BJ (cell line): ENCODE measurements around the gene ALDH3A2. TPM values are rescaled to one million over a fixed set of nuclear protein-coding genes. Genes with fewer than 3 reads are reported as not detected.

Source experiments
- CTCF ChIA-PET: fragments of 350-600 bp; formaldehyde crosslinking; extraction: SDS; loops from one replicate; lab custom pipeline; 2021; ENCODE audit warnings: antibody characterized with exemption, inconsistent platforms; lab: Yijun Ruan, JAX
- POLR2A ChIA-PET: fragments of 300-600 bp; sonication (Branson Sonifier 250); formaldehyde crosslinking; extraction: SDS; loops from one replicate; lab custom pipeline; 2021; ENCODE audit warnings: antibody characterized with exemption; lab: Charles Lee
- DNase-seq: peaks from one replicate; pipeline ENCODE4 v3.0.0-alpha.2; 2011; ENCODE audit warnings: low read depth
- H3K27me3 ChIP-seq: 2 replicates; pipeline ENCODE4 v1.6.0; 2011; ENCODE audit warnings: low read length; ENCODE audit not compliant: control insufficient read depth, insufficient read depth
- H3K36me3 ChIP-seq: 2 replicates; pipeline ENCODE4 v1.5.1; 2011; ENCODE audit warnings: low read length; ENCODE audit not compliant: control insufficient read depth, insufficient read depth
- H3K4me3 ChIP-seq: 2 replicates; pipeline ENCODE4 v1.5.1; 2011; ENCODE audit warnings: low read depth, mild to moderate bottlenecking, control low read depth, low read length
- CTCF ChIP-seq: IDR thresholded peaks from 2 replicates; pipeline ENCODE4 v1.5.1; 2011; ENCODE audit warnings: low read depth, mild to moderate bottlenecking, control low read depth, inconsistent platforms, low read length, moderate library complexity; ENCODE audit not compliant: insufficient read depth
- polyA plus RNA-seq: library from polyadenylated mRNA; depleted of rRNA; stranded (reverse); fragments of >200 nt; gene quantifications from 2 replicates; pipeline ENCODE4 v1.2.3, GENCODE V29; 2011

The ALDH3A2 gene
- polyA plus RNA-seq, 1 experiment: 10.2 TPM

- Histone ChIP-seq H3K4me3 (no peak overlapping the region), H3K27me3 (peaks cover 2% of the 10 kb centered on the region), H3K36me3 (no peaks in the 10 kb centered on the region)
- TF ChIP-seq CTCF: no peak
- no peak for DNase-seq
- ChIA-PET CTCF (no interaction called here), POLR2A (no interaction called here)
These were observed 30.5 kb upstream of the ALDH3A2 start for GRCh38 chr17:19618015-19618414.

GRCh38 chr17:19619705-19620325 lies 28.7 kb upstream of the ALDH3A2 start:
- CTCF ChIA-PET: no interaction called here

GRCh38 chr17:19621697-19622096 lies 26.9 kb upstream of the ALDH3A2 start:
- H3K4me3 ChIP-seq: no peak overlapping the region
- DNase-seq: no peak
- H3K27me3 ChIP-seq: peaks cover 4% of the 10 kb centered on the region
- TF ChIP-seq CTCF: no peak
- ChIA-PET CTCF (no interaction called here), POLR2A (no interaction called here)
- H3K36me3 ChIP-seq: no peaks in the 10 kb centered on the region

More at GRCh38 chr17:19619705-19620325, 28.7 kb upstream of the ALDH3A2 start:
- H3K4me3 ChIP-seq: no peak overlapping the region
- no peaks in the 10 kb centered on the region for H3K36me3 ChIP-seq
- no peak for DNase-seq
- no peak for TF ChIP-seq CTCF
- H3K27me3 ChIP-seq: peaks cover 2% of the 10 kb centered on the region
- POLR2A ChIA-PET: no interaction called here

- no peak for DNase-seq
- CTCF ChIA-PET: no interaction called here
- POLR2A ChIA-PET: no interaction called here
- H3K4me3 ChIP-seq: no peak overlapping the region
- H3K36me3 ChIP-seq: no peaks in the 10 kb centered on the region
- H3K27me3 ChIP-seq: peaks cover 4% of the 10 kb centered on the region
- no peak for TF ChIP-seq CTCF
These were observed 22.5 kb upstream of the ALDH3A2 start for GRCh38 chr17:19626079-19626478.

- ChIA-PET CTCF (no interaction called here), POLR2A (no interaction called here)
- H3K4me3 ChIP-seq: no peak overlapping the region
- H3K36me3 ChIP-seq: no peaks in the 10 kb centered on the region
- peaks cover 2% of the 10 kb centered on the region; the same call in 1 of the 2 replicates for H3K27me3 ChIP-seq
- no peak for DNase-seq
- no peak for TF ChIP-seq CTCF
These were observed 19.1 kb upstream of the ALDH3A2 start for GRCh38 chr17:19629449-19629848.
